Measurements from ENCODE around the gene LPCAT1. TPM values are rescaled to one million over a fixed set of nuclear protein-coding genes. Genes with fewer than 3 reads are reported as not detected.

The LPCAT1 gene
- total and polyA plus RNA-seq, 10 of the 15 experiments (the other 5 are each of a cell fraction or from before 2014, with no cell fraction given), result 2.3 to 109 (median 72.7) TPM

GRCh38 chr5:1521671-1522600, 1.8 kb downstream of the LPCAT1 start:
- no peaks in the 10 kb centered on the region for H3K9me3 ChIP-seq (replicated peaks; ENCODE audit: control insufficient read depth, insufficient read depth, low read length)
- peak; percentile 55; the same call in 1 of the 2 replicates for TF ChIP-seq EED (IDR thresholded peaks at IDR 0.05; ENCODE audit: low read depth)
- no peak for TF ChIP-seq SKIL (IDR thresholded peaks at IDR 0.05; ENCODE audit: low read depth, poor library complexity, severe bottlenecking)
- no peak for TF ChIP-seq CHD1 (IDR thresholded peaks at IDR 0.05; ENCODE audit: low read depth, low read length)
- TF ChIP-seq ZZZ3 (IDR thresholded peaks at IDR 0.05; ENCODE audit: control insufficient read depth, insufficient read length, low read depth), result no peak
- TF ChIP-seq RUNX3 (IDR thresholded peaks at IDR 0.05; ENCODE audit: low read length), result peak; percentile 84
- TF ChIP-seq CBFB (IDR thresholded peaks at IDR 0.05; ENCODE audit: low read depth), result 0 out of 2 replicates have a peak, but pooled peaks have one; percentile 31
- no peak for TF ChIP-seq SP1 (IDR thresholded peaks at IDR 0.05; ENCODE audit: low read depth, low read length)
- TF ChIP-seq IKZF1 (conservative IDR thresholded peaks at IDR 0.05), result peak; percentile 37; the same call in 1 of the 2 replicates
- TF ChIP-seq YY1 (IDR thresholded peaks at IDR 0.05; ENCODE audit: low read depth, low read length), result peak; percentile 51; the same call in 1 of the 2 replicates
- TF ChIP-seq MEF2B (IDR thresholded peaks at IDR 0.05; ENCODE audit: partially characterized antibody, poor library complexity, severe bottlenecking), result peak; percentile 34
- TF ChIP-seq E4F1 (IDR thresholded peaks at IDR 0.05; ENCODE audit: borderline replicate concordance, partially characterized antibody), result no peak
- no peak for TF ChIP-seq JUND (IDR thresholded peaks at IDR 0.05; ENCODE audit: low read depth, low read length)
- peak in 1 of 2 experiments; percentile 65; a peak in 1 of 3 replicates for TF ChIP-seq EGR1 (IDR thresholded peaks at IDR 0.05; ENCODE audit: borderline replicate concordance in 1 of 2, low read depth in 2 of 2, low read length in 2 of 2)
- TF ChIP-seq TCF7 (IDR thresholded peaks at IDR 0.05; ENCODE audit: borderline replicate concordance), result no peak
- peaks cover 2% of the 10 kb centered on the region; the same call in 1 of the 2 replicates for H4K20me1 ChIP-seq (ENCODE audit: control insufficient read depth, insufficient read depth)
- H3K4me1 ChIP-seq (ENCODE audit: control insufficient read depth, insufficient read depth, low read length), result peaks cover 18% of the 10 kb centered on the region
- no peak overlapping the region for H2AFZ ChIP-seq (ENCODE audit: control insufficient read depth, low read depth, low read length)
- FAIRE-seq, result peak; percentile 64
- peak overlapping the region; percentile 94 for H3K4me2 ChIP-seq (ENCODE audit: control insufficient read depth, insufficient read depth)
- CTCF ChIA-PET, result interaction anchor here (0.6 to 1.8 kb wide), 9 partner anchors 8 to 123 kb away, joined by 3 to 5 read pairs (median 4); no protein-coding TSS in a partner anchor
- H3K27ac ChIP-seq (ENCODE audit: control insufficient read depth, insufficient read depth), result peak overlapping the region; percentile 78
- 10% methylated on average over 28 of the region's 28 CpGs for WGBS (ENCODE audit: insufficient coverage, insufficient replicate concordance, low lambda C conversion rate, missing lambda C conversion rate)
- RAD21 ChIA-PET (ENCODE audit: unreplicated experiment), result interaction anchor here (0.8 to 2.6 kb wide), 10 partner anchors 14 to 72 kb away, joined by 3 to 13 read pairs (median 4); no protein-coding TSS in a partner anchor
- H3K4me3 ChIP-seq, result peak overlapping the region; percentile 88
- BruUV-seq (replicated peaks), result no TSS peak
- intact Hi-C loops (cut with micrococcal nuclease; ENCODE audit: unreplicated experiment) (loop anchor here (2.0 to 5.0 kb wide), 2 partner anchors 19 to 35 kb away; no protein-coding TSS in a partner anchor), in situ Hi-C loops (cut with MboI) (no loop called here)
- ATAC-seq, result peak; percentile 26
- peak overlapping the region; percentile 76 for H3K9ac ChIP-seq (ENCODE audit: control insufficient read depth, insufficient read depth, low read length)
- POLR2A ChIA-PET, result interaction anchor here (0.8 to 4.3 kb wide), 8 partner anchors 14 to 40 kb away, joined by 3 to 29 read pairs (median 6); no protein-coding TSS in a partner anchor
- no peak for DNase-seq (ENCODE audit: low read depth, low spot score)
- H3K36me3 ChIP-seq (ENCODE audit: control insufficient read depth in 2 of 2, insufficient read depth in 2 of 2, low read length in 1 of 2), result peaks cover 13 to 20% of the 10 kb centered on the region in 2 experiments
- H3K27me3 ChIP-seq (replicated peaks in 1 of 2; ENCODE audit: control insufficient read depth in 2 of 2, insufficient read depth in 2 of 2, low read length in 1 of 2), result no peaks in the 10 kb centered on the region
- SMC1A ChIA-PET (ENCODE audit: uncharacterized antibody, unreplicated experiment), result interaction anchor here (0.7 to 2.8 kb wide), 8 partner anchors 14 to 42 kb away, joined by 3 to 23 read pairs (median 6); no protein-coding TSS in a partner anchor
- H3K79me2 ChIP-seq (ENCODE audit: control insufficient read depth, insufficient read depth, low read length), result peaks cover 57% of the 10 kb centered on the region
